Measurements from ENCODE around the gene TRAF1. TPM values are rescaled to one million over a fixed set of nuclear protein-coding genes. Genes with fewer than 3 reads are reported as not detected.

TRAF1 gene
- total and polyA plus RNA-seq, 4 donors = 0.38 to 2.6 (median 0.71) TPM

GRCh38 chr9:120857481-120857880 lies 69.1 kb downstream of the TRAF1 start:
- Histone ChIP-seq H3K4me3 (ENCODE audit: low read depth in 1 of 3, low read length in 3 of 3) (no peak overlapping the region), H3K27ac (ENCODE audit: low read depth in 1 of 2, low read length in 2 of 2) (no peak overlapping the region), H3K9me3 (ENCODE audit: control insufficient read depth in 4 of 4, low read length in 3 of 4) (no peaks in the 10 kb centered on the region), H3K4me1 (ENCODE audit: control insufficient read depth in 4 of 4, insufficient read depth in 4 of 4, low read length in 3 of 4) (peaks cover 0 to 4% (median 0%) of the 10 kb centered on the region in 4 donors), H3K36me3 (ENCODE audit: control insufficient read depth in 4 of 4, insufficient read depth in 3 of 4, low read depth in 1 of 4, low read length in 3 of 4) (peaks cover 0 to 15% (median 5%) of the 10 kb centered on the region in 4 donors), H3K9ac (ENCODE audit: low read depth in 1 of 2, low read length in 2 of 2) (no peak overlapping the region), H3K27me3 (ENCODE audit: control insufficient read depth in 4 of 4, insufficient read depth in 4 of 4, low read length in 3 of 4) (no peaks in the 10 kb centered on the region)
- DNase-seq (ENCODE audit: low spot score) = no peak
- TF ChIP-seq TAF1 (conservative IDR thresholded peaks at IDR 0.05) (no peak), REST (IDR thresholded peaks at IDR 0.05) (no peak), NR2F2 (IDR thresholded peaks at IDR 0.05) (no peak), CTCF (IDR thresholded peaks at IDR 0.05; ENCODE audit: low read depth, low read length, missing input control) (no peak), FOXA1 (IDR thresholded peaks at IDR 0.05) (no peak), HNF4A (conservative IDR thresholded peaks at IDR 0.05) (no peak), GABPA (IDR thresholded peaks at IDR 0.05 in 1 of 2, conservative IDR thresholded peaks at IDR 0.05 in 1 of 2) (no peak), ATF3 (IDR thresholded peaks at IDR 0.05) (no peak), EGR1 (IDR thresholded peaks at IDR 0.05; ENCODE audit: low read depth in 2 of 2) (no peak), FOXA2 (IDR thresholded peaks at IDR 0.05) (no peak), SP1 (IDR thresholded peaks at IDR 0.05) (no peak), ZBTB33 (IDR thresholded peaks at IDR 0.05) (no peak), MAX (IDR thresholded peaks at IDR 0.05) (no peak), RXRA (IDR thresholded peaks at IDR 0.05) (no peak), RAD21 (IDR thresholded peaks at IDR 0.05) (no peak), HNF4G (IDR thresholded peaks at IDR 0.05) (no peak), JUND (IDR thresholded peaks at IDR 0.05) (no peak)
- 72% methylated on average over 7 of the region's 7 CpGs for WGBS

Measured in liver (tissue), 9 donors.